Stomach (tissue), 4 donors: ENCODE measurements around the gene DIABLO.

ENCODE experiments used
- CTCF ChIP-seq, 7 experiments: fragments of 450-650 bp in 4 of 7; fragments of 200-600 bp in 3 of 7; sonication (generic) in 3 of 7; IDR thresholded peaks; one replicate each; pipeline ENCODE4 v1.5.1; 2016 to 2019; ENCODE audit warnings: antibody characterized with exemption in 7 of 7, control low read depth in 2 of 7, mild to moderate bottlenecking in 1 of 7
- POLR2AphosphoS5 ChIP-seq, 3 donors: sonication (generic); formaldehyde crosslinking; IDR thresholded peaks; one replicate each; pipeline ENCODE4 v1.6.1; 2016; ENCODE audit warnings: antibody characterized with exemption in 3 of 3

DNA sequence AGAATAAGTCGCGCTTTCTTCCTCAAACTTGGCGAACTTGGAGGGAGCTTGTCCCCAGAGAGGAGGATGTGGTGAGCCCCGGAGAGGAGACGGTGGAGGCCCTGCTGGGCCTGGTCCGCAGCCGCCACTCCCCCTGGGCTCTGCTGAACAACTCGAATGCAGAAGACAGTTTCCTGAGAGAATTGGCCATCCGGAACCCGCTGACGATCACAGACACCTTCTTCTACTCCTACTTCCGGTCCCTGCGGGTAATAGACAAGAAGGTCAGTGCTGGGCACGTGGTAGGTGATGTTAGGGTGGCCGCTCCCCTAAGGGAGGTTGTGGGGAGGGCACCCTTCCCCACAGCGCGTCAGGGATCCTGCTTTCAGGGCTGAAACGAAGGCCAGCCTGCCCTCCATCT lies 41.3 kb downstream of the DIABLO start:
- TF ChIP-seq CTCF (IDR thresholded peaks at IDR 0.05) (no peak), POLR2AphosphoS5 (IDR thresholded peaks at IDR 0.05) (no peak)
